Myocyte (in vitro differentiated cells): ENCODE results near the gene ABCC10. TPM values are rescaled to one million over a fixed set of nuclear protein-coding genes. Genes with fewer than 3 reads are reported as not detected.
"Not testable (repeated sequence)": the region's sequence is repeated elsewhere in the genome, so short reads cannot be mapped to it uniquely, and the experiment has no call there.

Source experiments
- DNase-seq: peaks from one replicate; pipeline ENCODE4 v3.0.0-alpha.2; 2012; ENCODE audit warnings: low read depth
- total RNA-seq: library from RNA; depleted of rRNA; stranded (reverse); fragments of >200 nt; gene quantifications from 2 replicates; pipeline ENCODE4 v1.2.3, GENCODE V29; 2014

The ABCC10 gene
- total RNA-seq, 1 donor from 2014 or later = 10.5 TPM

GRCh38 chr6:43410776-43411175 is 16.6 kb upstream of the ABCC10 start:
- DNase-seq = not testable (repeated sequence)

DNA sequence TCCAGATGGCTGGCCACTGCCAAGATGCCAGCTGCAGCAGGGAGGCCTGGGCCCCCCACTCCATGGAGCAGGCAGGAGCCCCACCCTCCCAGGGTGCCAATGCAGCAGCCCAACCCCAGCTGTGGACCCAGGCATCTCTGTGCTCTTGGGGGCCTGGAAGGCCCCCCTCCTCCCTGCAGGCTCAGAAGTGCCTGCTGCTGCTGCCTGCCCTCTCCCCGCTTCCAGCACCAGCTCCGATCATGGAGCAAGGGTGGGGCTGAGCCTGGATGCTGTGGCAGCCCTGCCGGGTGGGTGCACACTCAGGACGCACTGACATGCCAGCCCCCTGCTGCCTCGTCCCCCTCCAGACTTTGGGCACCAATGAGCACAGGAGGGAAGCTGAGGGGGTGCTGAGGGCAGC is 14.8 kb upstream of the ABCC10 start:
- DNase-seq = no peak

DNA sequence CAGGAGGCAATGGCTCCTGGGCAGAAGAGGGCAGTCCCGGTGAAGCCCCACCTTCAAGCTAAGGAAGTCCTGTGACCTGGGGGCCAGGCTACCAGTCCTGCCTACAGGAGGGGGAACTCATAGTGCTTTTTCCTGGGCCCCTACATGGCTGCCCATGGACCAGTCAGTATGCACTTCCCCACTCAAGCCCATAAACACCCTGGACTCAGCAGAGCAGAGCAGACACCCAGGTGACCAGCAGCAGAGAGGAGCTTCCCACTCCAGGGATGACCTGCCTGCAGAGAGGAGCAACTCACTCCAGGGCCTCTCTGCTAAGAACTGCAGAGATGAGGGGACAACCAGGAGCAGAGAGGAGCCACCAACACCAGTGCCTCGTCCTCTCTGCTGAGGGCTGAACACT is 14.3 kb upstream of the ABCC10 start:
- no peak for DNase-seq

DNA sequence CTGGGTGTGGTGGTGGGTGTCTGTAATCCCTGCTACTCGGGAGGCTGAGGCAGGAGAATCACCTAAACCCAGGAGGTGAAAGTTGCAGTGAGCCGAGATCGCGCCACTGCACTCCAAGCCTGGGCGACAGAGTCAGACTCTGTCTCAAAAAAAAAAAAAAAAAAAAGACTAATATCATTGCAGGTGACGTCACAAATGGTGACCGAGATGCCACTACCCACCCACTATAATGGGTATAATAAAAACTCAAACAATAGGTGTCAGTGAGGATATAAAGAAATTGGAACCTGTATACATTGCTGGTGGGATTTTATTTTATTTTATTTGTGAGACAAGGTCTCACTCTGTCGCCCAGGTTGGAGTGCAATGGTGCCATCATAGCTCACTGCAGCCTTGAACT is 12.1 kb upstream of the ABCC10 start:
- not testable (repeated sequence) for DNase-seq

DNA sequence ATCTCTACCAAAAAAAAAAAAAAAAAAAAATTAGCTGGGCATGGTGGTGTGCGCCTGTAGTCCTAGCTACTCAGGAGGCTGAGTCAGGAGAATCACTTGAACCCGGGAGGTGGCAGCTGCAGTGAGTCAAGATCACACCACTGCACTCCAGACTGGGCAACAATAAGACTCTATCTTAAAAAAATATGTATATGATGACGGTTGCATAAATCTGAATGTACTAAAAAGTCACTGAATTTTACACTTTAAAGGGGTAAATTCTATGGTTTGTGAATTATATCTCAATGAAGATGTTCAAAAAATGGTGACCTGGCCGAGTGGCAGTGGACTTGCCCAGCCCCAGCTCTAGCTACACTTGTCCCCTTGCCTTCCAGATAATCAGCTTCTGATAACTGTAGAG is 10.4 kb upstream of the ABCC10 start:
- no peak for DNase-seq

DNA sequence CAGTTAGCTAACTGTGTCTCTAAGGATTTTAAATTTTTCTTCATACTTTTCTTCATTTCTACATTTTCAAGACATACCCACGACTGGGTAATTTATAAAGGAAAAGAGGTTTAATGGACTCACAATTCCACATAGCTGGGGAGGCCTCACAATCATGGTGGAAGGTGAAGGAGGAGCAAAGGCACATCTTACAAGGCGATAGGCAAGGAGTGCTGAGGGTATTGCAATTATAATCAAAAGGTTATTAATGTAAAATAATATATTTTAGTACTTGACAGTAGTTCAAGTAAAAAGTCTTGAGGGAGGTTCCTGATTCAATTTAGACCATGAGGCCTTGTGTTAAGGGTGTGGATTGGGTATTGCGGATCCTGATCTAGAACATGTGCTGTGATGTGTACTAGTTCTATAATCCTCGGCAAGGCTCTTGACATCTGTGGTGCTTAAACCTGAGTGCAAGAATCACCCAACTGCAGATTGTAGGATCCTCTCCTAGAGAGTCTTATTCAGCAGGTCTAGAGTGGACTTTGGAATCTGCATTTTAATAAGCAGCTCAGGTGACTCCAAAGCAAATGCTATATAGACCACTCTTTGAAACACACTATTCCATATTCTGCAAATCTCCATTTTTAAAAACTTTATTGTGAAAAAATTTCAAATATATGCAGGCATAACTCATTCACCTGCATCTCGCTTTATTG is 7.2 kb upstream of the ABCC10 start:
- DNase-seq = no peak

DNA sequence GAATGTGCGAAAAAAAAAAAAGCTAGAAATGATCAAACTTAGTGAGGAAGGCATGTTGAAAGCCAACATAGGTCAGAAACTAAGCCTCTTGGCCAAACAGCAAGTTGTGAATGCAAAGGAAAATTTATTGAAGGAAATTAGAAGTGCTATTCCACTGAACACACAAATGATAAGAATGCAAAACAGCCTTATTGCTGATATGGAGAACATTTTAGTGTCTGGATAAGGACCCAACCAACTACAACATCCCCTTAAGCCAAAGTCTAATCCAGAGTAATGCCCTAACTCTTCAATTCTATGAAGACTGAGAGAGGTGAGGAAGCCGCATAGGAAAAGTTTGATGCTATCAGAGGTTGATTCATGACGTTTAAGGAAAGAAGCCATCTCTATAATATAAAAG is 5.5 kb upstream of the ABCC10 start:
- no peak for DNase-seq

GRCh38 chr6:43425083-43425482 is 2.3 kb upstream of the ABCC10 start:
- not testable (repeated sequence) for DNase-seq

GRCh38 chr6:43426928-43427405 is 374 bp upstream of the ABCC10 start:
- DNase-seq = no peak

GRCh38 chr6:43428112-43428570 is 800 bp downstream of the ABCC10 start:
- DNase-seq = no peak

- DNase-seq = no peak
Measured at GRCh38 chr6:43428874-43429273, 1.5 kb downstream of the ABCC10 start.

DNA sequence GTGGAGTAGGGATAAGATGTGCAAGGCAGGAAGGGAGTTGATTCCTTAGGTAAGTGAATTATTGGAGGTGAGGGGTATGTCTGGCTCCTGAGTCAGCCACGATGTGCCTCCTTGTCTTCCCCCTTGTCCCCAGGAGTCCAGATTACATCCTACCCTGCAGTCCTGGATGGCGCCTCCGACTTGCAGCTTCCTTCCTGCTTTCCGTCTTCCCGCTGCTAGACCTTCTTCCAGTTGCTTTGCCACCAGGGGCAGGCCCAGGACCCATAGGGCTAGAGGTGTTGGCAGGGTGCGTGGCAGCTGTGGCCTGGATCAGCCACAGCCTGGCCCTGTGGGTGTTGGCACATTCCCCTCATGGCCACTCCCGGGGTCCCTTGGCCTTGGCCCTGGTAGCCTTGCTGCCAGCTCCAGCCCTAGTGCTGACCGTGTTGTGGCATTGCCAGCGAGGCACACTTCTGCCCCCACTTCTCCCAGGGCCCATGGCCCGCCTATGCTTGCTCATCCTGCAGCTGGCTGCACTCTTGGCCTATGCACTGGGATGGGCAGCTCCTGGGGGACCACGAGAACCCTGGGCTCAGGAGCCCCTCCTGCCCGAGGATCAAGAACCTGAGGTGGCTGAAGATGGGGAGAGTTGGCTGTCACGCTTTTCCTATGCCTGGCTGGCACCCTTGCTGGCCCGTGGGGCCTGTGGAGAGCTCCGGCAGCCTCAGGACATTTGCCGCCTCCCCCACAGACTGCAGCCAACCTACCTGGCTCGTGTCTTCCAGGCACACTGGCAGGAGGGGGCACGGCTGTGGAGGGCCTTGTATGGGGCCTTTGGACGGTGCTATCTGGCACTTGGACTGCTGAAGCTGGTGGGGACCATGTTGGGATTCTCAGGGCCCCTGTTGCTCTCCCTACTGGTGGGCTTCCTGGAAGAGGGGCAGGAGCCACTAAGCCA is 4.9 kb downstream of the ABCC10 start:
- DNase-seq = peak; percentile 28

DNA sequence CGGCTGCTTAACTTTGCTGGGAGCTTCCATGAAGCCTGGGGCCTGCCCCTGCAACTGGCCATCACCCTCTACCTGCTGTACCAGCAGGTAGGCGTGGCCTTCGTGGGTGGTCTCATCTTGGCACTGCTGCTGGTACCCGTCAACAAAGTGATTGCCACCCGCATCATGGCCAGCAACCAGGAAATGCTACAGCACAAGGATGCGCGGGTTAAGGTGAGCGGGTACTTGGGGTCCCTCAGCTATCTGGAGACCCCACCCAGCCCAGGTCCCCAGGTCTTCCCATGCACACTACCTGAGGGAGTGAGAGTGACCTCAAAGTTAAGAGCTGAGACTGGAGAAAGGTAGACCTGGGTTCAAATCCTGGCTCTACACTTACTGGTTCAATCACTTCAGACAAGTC is 5.8 kb downstream of the ABCC10 start:
- no peak for DNase-seq

DNA sequence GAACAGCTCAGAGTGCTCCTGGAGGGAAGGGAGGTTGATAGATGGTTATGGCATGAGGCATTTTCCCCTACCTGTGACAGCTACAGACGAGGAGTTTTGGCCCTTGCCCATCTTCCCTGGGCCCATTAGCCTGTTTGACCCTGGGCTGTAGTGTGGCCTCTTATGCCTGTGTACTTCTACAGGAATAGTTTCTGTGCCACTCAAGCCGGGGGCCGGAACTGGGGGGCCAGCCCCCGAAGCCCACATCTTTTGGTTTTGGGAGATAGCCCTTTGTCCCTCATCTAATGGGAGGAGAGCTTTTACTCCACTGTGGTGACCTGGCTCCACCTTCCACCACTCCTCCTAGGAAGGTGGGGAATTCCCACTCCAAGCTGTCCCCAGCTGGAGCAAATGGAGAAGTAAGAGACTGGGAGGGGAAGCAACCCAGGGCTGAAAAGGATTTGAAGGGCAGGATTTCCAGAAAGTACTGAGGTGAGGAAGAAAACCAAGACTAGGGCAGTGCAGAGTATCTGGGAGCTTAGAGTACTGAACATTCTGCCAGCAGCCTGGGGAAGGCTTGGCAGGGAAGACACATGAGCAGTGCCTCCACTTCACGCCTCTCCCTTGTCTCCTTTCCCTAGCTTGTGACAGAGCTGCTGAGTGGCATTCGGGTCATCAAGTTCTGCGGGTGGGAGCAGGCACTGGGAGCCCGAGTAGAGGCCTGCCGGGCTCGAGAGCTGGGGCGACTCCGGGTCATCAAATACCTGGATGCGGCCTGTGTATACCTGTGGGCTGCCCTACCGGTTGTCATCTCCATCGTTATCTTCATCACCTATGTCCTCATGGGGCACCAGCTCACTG is 6.9 kb downstream of the ABCC10 start:
- DNase-seq = no peak

GRCh38 chr6:43434943-43435342 is 7.6 kb downstream of the ABCC10 start:
- no peak for DNase-seq

DNA sequence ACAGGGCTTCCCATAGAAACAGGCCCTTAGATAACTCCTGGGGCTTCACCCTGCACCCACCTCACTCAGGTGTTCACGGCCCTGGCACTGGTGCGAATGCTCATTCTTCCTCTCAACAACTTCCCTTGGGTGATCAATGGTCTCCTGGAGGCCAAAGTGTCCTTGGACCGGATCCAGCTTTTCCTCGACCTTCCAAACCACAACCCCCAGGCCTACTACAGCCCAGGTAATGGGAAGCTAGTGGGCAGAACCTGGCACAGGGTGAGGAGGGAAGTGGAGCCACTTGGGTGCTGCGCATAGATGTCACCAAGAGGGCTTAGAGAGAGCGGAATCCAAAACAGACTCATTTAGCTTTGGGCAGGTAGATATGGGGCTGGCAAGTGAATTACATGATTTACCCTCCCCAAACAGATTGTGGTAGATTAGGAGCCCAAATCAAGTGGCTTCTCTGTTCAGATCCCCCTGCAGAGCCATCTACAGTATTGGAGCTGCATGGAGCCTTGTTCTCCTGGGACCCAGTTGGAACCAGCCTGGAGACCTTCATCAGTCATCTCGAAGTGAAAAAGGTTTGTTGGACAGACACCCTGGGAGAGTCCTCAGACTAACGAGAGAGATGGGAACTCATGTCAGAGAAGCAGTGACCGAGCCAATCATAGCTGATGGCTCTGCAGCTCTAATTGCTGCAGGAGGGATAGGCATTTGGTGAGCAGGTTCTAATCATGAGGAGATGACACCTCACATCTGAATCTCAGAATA is 8.5 kb downstream of the ABCC10 start:
- no peak for DNase-seq

DNA sequence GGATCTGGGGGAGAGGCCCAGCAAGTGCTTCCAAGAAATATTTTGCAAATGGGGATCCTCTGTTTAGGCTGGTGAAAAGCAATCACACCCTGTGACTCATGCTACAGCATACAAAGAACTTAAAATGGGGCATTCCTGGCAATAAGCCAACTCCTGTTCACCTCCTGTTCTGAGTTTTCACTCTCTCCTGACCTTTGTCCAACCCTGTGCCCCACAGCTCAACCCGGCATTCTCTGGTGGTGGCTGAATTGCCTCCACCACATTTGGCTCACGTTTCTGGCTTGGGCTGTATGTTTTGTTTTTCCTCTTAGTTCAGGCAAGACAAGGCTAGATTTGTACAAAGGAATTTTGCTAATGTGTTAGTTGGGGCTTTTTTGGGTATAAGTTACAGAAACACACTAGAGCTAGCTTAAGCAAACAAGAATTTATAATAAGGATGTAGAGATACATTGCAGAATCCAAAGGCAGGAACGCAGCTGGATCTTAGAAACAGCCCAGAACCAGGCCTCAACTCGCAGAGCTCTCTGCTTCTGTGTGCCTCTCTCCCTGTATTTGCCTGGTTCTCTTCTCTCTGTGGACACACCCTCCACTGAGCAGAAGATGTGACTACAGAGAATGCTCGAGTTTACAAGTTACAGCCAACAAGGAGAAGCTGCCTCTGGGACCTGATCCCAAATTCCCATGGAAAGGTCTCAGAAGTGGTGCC is 9.4 kb downstream of the ABCC10 start:
- DNase-seq = peak; percentile 88

GRCh38 chr6:43437700-43438099 is 10.4 kb downstream of the ABCC10 start:
- no peak for DNase-seq

DNA sequence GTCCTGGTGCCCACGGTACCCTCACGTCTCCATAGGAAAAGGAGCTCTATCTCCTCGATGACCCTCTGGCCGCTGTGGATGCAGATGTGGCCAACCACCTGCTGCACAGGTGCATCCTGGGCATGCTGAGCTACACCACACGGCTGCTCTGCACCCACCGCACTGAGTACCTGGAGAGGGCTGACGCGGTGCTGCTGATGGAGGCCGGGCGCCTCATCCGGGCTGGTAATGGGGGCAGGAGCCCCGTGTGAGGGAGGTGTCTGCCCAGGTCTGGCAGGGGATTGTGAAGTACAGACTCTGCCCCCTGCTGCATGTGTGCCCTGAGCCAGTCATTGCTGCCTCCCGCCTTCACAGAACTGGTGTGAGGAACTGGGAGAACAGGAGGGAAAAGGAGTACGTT is 15.6 kb downstream of the ABCC10 start:
- no peak for DNase-seq

- no peak for DNase-seq
Measured at GRCh38 chr6:43444036-43444435, 16.7 kb downstream of the ABCC10 start.
